ENCODE measurements around the gene SPDYE17.
"Not testable (repeated sequence)": the region's sequence is repeated elsewhere in the genome, so short reads cannot be mapped to it uniquely, and the experiment has no call there.

The SPDYE17 gene

DNA sequence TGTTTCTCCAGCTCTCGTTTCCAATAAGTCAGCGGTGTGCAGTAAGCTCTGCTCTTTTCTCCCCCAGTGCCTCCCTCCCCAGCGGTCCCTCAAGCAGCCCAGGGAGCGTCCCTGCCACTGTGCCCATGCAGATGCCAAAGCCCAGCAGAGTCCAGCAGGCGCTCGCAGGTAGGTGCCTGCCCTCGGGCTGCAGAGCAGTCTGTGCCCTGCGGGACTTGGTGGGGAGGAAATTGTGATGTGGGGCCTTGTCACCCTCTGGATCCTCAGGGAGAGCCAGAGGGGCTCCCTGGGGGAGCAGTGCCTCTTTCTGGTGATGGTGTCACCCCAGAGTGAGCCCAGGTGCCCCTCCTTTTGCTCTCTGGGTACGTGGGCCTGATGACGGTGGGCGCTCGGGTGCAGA lies 42.0 kb downstream of the SPDYE17 start:
- not testable (repeated sequence) for H3K14ac ChIP-seq (ENCODE audit: low read length in 2 of 2); H3K9ac ChIP-seq (ENCODE audit: low read length); H3K4me3 ChIP-seq (ENCODE audit: insufficient read depth in 1 of 2, low read depth in 1 of 2, low read length in 2 of 2); H2AK5ac ChIP-seq (ENCODE audit: low read length, severe bottlenecking); H2BK120ac ChIP-seq (ENCODE audit: low read depth, low read length); H3K27me3 ChIP-seq (ENCODE audit: control insufficient read depth in 1 of 2, insufficient read depth in 1 of 2, low read length in 2 of 2); H2BK5ac ChIP-seq (ENCODE audit: low read depth, low read length, poor library complexity, severe bottlenecking); H3K23ac ChIP-seq (ENCODE audit: low read length in 2 of 2); H3K18ac ChIP-seq (ENCODE audit: low read depth in 1 of 2, low read length in 2 of 2); DNase-seq; H3K4ac ChIP-seq (ENCODE audit: low read depth in 1 of 2, low read length in 2 of 2); H3K9me3 ChIP-seq (ENCODE audit: control insufficient read depth, low read length); H2BK15ac ChIP-seq (ENCODE audit: low read depth, poor library complexity, severe bottlenecking); H3K4me2 ChIP-seq (ENCODE audit: low read length, poor library complexity, severe bottlenecking); H3K27ac ChIP-seq (ENCODE audit: low read length, poor library complexity, severe bottlenecking); H4K91ac ChIP-seq (ENCODE audit: low read length); H2BK12ac ChIP-seq (ENCODE audit: low read length in 2 of 2); H2AFZ ChIP-seq (ENCODE audit: low read depth, low read length); H4K8ac ChIP-seq (ENCODE audit: low read length); H3K79me1 ChIP-seq (replicated peaks; ENCODE audit: low read length, poor library complexity, severe bottlenecking); H3K4me1 ChIP-seq (ENCODE audit: control insufficient read depth, insufficient read depth, low read depth, low read length)
- WGBS = 95% methylated on average over 4 of the region's 12 CpGs
- H3K36me3 ChIP-seq (ENCODE audit: control insufficient read depth in 1 of 2, insufficient read depth in 2 of 2, low read depth in 1 of 2, low read length in 2 of 2) = peaks cover 0 to 12% of the 10 kb centered on the region in 2 experiments

DNA sequence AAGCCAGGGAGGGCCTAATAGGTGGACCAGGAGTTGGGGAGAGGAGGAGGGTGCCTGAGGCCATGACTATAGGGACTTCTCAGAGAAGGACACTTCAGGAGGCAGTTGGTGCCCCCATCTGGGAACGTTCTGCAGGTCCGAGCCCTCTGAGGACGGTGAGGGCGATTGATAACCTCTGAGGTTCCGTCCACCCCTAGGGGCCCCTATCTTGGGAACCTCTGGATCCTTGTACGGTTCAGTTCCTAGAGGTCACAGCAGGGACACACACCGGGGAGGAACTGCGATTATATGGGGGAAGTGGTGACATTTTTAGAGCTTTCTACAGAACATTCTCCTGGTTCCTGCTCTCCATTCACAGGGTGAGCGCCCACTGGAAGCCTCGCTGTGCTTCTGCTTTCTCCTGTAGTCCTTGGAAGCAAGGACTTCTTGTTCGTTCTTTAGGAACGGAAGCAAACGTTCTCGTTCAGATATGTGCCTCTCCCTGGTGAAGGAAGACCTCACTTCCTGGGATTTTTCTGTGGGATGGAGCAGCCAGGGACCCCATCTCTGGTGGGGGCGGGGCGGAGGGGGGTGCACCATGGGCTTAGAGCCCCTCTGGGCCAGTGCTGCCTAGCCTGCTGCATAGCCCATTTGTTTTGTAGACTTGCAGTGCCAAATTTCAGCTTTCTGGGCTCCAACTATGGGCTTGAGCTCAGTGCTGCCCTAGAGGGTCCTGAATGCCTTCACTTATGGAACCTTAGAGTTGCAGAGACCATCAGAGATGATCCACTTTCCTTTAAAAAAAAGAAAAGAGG lies 46.0 kb downstream of the SPDYE17 start:
- DNase-seq; H3K18ac ChIP-seq (ENCODE audit: low read depth in 1 of 2, low read length in 2 of 2); H4K91ac ChIP-seq (ENCODE audit: low read length); H3K9me3 ChIP-seq (ENCODE audit: control insufficient read depth, low read length); H3K9ac ChIP-seq (ENCODE audit: low read length); H4K8ac ChIP-seq (ENCODE audit: low read length); H3K79me1 ChIP-seq (replicated peaks; ENCODE audit: low read length, poor library complexity, severe bottlenecking); H2BK5ac ChIP-seq (ENCODE audit: low read depth, low read length, poor library complexity, severe bottlenecking); H3K4me3 ChIP-seq (ENCODE audit: insufficient read depth in 1 of 2, low read depth in 1 of 2, low read length in 2 of 2); H3K23ac ChIP-seq (ENCODE audit: low read length in 2 of 2); H2BK120ac ChIP-seq (ENCODE audit: low read depth, low read length); H2BK15ac ChIP-seq (ENCODE audit: low read depth, poor library complexity, severe bottlenecking); H3K4ac ChIP-seq (ENCODE audit: low read depth in 1 of 2, low read length in 2 of 2); H2BK12ac ChIP-seq (ENCODE audit: low read length in 2 of 2); H2AFZ ChIP-seq (ENCODE audit: low read depth, low read length); H3K36me3 ChIP-seq (ENCODE audit: control insufficient read depth in 1 of 2, insufficient read depth in 2 of 2, low read depth in 1 of 2, low read length in 2 of 2); H3K4me1 ChIP-seq (ENCODE audit: control insufficient read depth, insufficient read depth, low read depth, low read length); H3K14ac ChIP-seq (ENCODE audit: low read length in 2 of 2); H3K27me3 ChIP-seq (ENCODE audit: control insufficient read depth in 1 of 2, insufficient read depth in 1 of 2, low read length in 2 of 2); H3K27ac ChIP-seq (ENCODE audit: low read length, poor library complexity, severe bottlenecking); H2AK5ac ChIP-seq (ENCODE audit: low read length, severe bottlenecking); H3K4me2 ChIP-seq (ENCODE audit: low read length, poor library complexity, severe bottlenecking): not testable (repeated sequence)
- WGBS = 94% methylated on average over 3 of the region's 16 CpGs

DNA sequence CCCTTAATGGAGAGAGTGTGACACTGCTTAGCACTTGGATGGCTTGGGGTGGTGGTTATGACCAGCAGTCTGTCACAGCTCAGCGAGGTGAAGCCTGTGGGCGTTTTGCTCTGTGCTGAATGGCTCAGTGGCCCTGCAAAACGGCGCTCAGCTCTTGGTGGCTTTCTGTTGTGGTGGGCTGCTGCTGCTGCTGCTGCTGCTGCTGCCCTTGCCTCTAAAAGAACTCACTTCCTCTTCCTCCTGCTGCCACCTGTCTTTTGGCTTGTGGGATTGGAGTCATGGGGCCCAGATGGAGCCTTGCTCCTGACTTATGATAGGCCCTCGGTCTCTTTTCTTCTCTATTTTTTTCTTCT lies 47.4 kb downstream of the SPDYE17 start:
- H3K14ac ChIP-seq (ENCODE audit: low read length in 2 of 2); H3K4ac ChIP-seq (ENCODE audit: low read depth in 1 of 2, low read length in 2 of 2); H4K91ac ChIP-seq (ENCODE audit: low read length); DNase-seq; H3K79me1 ChIP-seq (replicated peaks; ENCODE audit: low read length, poor library complexity, severe bottlenecking); H3K27me3 ChIP-seq (ENCODE audit: control insufficient read depth in 1 of 2, insufficient read depth in 1 of 2, low read length in 2 of 2); H3K4me2 ChIP-seq (ENCODE audit: low read length, poor library complexity, severe bottlenecking); H3K9ac ChIP-seq (ENCODE audit: low read length); H2AFZ ChIP-seq (ENCODE audit: low read depth, low read length); H2BK120ac ChIP-seq (ENCODE audit: low read depth, low read length); H3K18ac ChIP-seq (ENCODE audit: low read depth in 1 of 2, low read length in 2 of 2); H2BK12ac ChIP-seq (ENCODE audit: low read length in 2 of 2); H3K23ac ChIP-seq (ENCODE audit: low read length in 2 of 2); H2BK15ac ChIP-seq (ENCODE audit: low read depth, poor library complexity, severe bottlenecking); H3K4me3 ChIP-seq (ENCODE audit: insufficient read depth in 1 of 2, low read depth in 1 of 2, low read length in 2 of 2); H3K9me3 ChIP-seq (ENCODE audit: control insufficient read depth, low read length); H3K4me1 ChIP-seq (ENCODE audit: control insufficient read depth, insufficient read depth, low read depth, low read length); H2BK5ac ChIP-seq (ENCODE audit: low read depth, low read length, poor library complexity, severe bottlenecking); H3K27ac ChIP-seq (ENCODE audit: low read length, poor library complexity, severe bottlenecking); H4K8ac ChIP-seq (ENCODE audit: low read length); H2AK5ac ChIP-seq (ENCODE audit: low read length, severe bottlenecking): not testable (repeated sequence)
- H3K36me3 ChIP-seq (ENCODE audit: control insufficient read depth in 1 of 2, insufficient read depth in 2 of 2, low read depth in 1 of 2, low read length in 2 of 2) = peaks cover 0 to 13% of the 10 kb centered on the region in 2 experiments
- WGBS = no CpG with 5 or more reads among the region's 5 CpGs

DNA sequence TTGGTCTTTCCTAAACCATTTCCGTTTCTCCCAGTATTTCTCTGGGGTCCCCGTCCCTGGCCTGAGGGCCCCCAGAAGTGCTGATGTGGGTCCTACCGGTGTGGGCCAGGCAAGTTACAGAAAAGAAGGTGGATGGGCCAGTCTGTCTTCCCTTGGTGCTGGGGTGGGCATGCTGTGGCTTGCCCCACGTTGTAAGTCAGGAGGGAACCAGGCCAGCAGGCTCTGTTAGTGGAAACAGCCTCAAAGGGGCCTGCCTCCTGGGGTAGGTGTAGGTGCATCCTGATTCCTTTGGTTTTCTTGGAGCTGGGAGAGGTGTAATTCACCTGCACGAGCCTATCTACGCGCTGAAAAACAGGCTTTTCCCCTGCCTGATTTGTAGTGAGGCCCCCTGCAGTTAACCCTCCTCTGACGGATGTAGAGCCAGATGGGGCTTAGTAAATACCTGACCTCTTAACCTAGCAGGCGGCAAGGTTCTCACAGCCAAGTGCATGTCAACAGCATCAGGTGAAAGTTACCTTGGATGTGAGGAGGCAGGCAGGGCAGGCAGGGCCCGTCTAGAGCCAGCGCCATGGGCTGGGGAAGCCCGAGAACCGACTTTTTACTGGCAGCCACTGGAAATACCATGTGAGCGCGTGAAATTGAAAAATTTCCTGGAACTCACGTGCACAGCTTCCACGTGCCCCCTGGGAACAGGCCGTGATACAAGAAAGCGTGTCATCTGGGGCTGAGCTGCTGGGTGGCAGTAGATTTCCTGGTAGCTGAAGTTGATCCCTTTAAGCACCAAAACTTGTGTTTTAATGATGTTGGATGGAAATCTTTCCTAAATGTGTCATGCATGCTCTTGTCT lies 48.0 kb downstream of the SPDYE17 start:
- not testable (repeated sequence) for H3K4me1 ChIP-seq (ENCODE audit: control insufficient read depth, insufficient read depth, low read depth, low read length); H2BK15ac ChIP-seq (ENCODE audit: low read depth, poor library complexity, severe bottlenecking); H3K79me1 ChIP-seq (replicated peaks; ENCODE audit: low read length, poor library complexity, severe bottlenecking); H3K9ac ChIP-seq (ENCODE audit: low read length); H3K4me2 ChIP-seq (ENCODE audit: low read length, poor library complexity, severe bottlenecking); H3K14ac ChIP-seq (ENCODE audit: low read length in 2 of 2); H3K27ac ChIP-seq (ENCODE audit: low read length, poor library complexity, severe bottlenecking); H3K4me3 ChIP-seq (ENCODE audit: insufficient read depth in 1 of 2, low read depth in 1 of 2, low read length in 2 of 2); H4K8ac ChIP-seq (ENCODE audit: low read length); H4K91ac ChIP-seq (ENCODE audit: low read length); H2BK12ac ChIP-seq (ENCODE audit: low read length in 2 of 2); H3K27me3 ChIP-seq (ENCODE audit: control insufficient read depth in 1 of 2, insufficient read depth in 1 of 2, low read length in 2 of 2); H3K23ac ChIP-seq (ENCODE audit: low read length in 2 of 2); H2AFZ ChIP-seq (ENCODE audit: low read depth, low read length); H3K9me3 ChIP-seq (ENCODE audit: control insufficient read depth, low read length); H3K4ac ChIP-seq (ENCODE audit: low read depth in 1 of 2, low read length in 2 of 2); H2BK5ac ChIP-seq (ENCODE audit: low read depth, low read length, poor library complexity, severe bottlenecking); H2AK5ac ChIP-seq (ENCODE audit: low read length, severe bottlenecking); H2BK120ac ChIP-seq (ENCODE audit: low read depth, low read length); DNase-seq; H3K18ac ChIP-seq (ENCODE audit: low read depth in 1 of 2, low read length in 2 of 2)
- WGBS = no CpG with 5 or more reads among the region's 19 CpGs
- H3K36me3 ChIP-seq (ENCODE audit: control insufficient read depth in 1 of 2, insufficient read depth in 2 of 2, low read depth in 1 of 2, low read length in 2 of 2) = peaks cover 0 to 13% of the 10 kb centered on the region in 2 experiments
